Thyroid gland (tissue), 4 donors: ENCODE results near the gene RPS6KA6. TPM values are rescaled to one million over a fixed set of nuclear protein-coding genes. Genes with fewer than 3 reads are reported as not detected.

Experiments
- DNase-seq, 2 donors: peaks; one replicate each; pipeline ENCODE4 v3.0.0-alpha.2; 2019
- H3K27ac ChIP-seq, 3 donors: fragments of 200-600 bp; sonication (generic); 1 replicate in 2 of 3; 2 replicates in 1 of 3; pipeline ENCODE4 v1.5.1; 2016 to 2019; ENCODE audit warnings: mild to moderate bottlenecking in 1 of 3, moderate library complexity in 1 of 3
- H3K27me3 ChIP-seq: fragments of 200-600 bp; sonication (generic); one replicate; pipeline ENCODE4 v1.5.1; 2019
- H3K36me3 ChIP-seq, 2 donors: fragments of 200-600 bp; sonication (generic); one replicate each; pipeline ENCODE4 v1.5.1; 2016 to 2019
- H3K4me1 ChIP-seq, 2 donors: fragments of 200-600 bp; sonication (generic); one replicate each; pipeline ENCODE4 v1.5.1; 2017 to 2019
- H3K4me3 ChIP-seq, 3 donors: fragments of 200-600 bp; sonication (generic); replicated peaks in 1 of 3; 1 replicate in 2 of 3; 2 replicates in 1 of 3; pipeline ENCODE4 v1.5.1; 2016; ENCODE audit warnings: mild to moderate bottlenecking in 1 of 3
- H3K9me3 ChIP-seq: fragments of 200-600 bp; sonication (generic); one replicate; pipeline ENCODE4 v1.5.1; 2017
- CTCF ChIP-seq, 6 experiments: fragments of 200-600 bp in 3 of 6; fragments of 450-650 bp in 3 of 6; sonication (generic) in 3 of 6; IDR thresholded peaks; one replicate each; pipeline ENCODE4 v1.5.1; 2016 to 2019; ENCODE audit warnings: antibody characterized with exemption in 6 of 6, mild to moderate bottlenecking in 2 of 6, inconsistent platforms in 1 of 6, moderate library complexity in 1 of 6
- POLR2A ChIP-seq, 2 donors: fragments of 450-650 bp; IDR thresholded peaks; one replicate each; pipeline ENCODE4 v1.6.1; 2017; ENCODE audit warnings: antibody characterized with exemption in 2 of 2, mild to moderate bottlenecking in 2 of 2, moderate library complexity in 1 of 2
- WGBS, 2 donors: methylation state at CpG; one replicate each; pipeline ENCODE4 v1.1.5; 2017; 5-methylcytosine and 5-hydroxymethylcytosine counted together
- intact Hi-C: fragments of 100-400 bp; cut with DNase I; formaldehyde crosslinking; loops from one replicate; pipeline ENCODE4 v1.15.1; 2023
- total RNA-seq, 4 donors: library from RNA; depleted of rRNA; stranded (reverse); fragments of >200 nt; gene quantifications; one replicate each; pipeline ENCODE4 v1.2.3, GENCODE V29; 2016

The RPS6KA6 gene
- total RNA-seq, 4 donors from 2014 or later, result 14.6 to 24.0 (median 23.0) TPM

- Histone ChIP-seq H3K27ac (no peak overlapping the region), H3K36me3 (no peaks in the 10 kb centered on the region), H3K27me3 (no peaks in the 10 kb centered on the region), H3K9me3 (no peaks in the 10 kb centered on the region), H3K4me1 (no peaks in the 10 kb centered on the region), H3K4me3 (no peak overlapping the region)
- 67 to 90% methylated on average over 1 of the region's 1 CpG for WGBS, 2 donors
- TF ChIP-seq POLR2A (IDR thresholded peaks at IDR 0.05), result no peak
- TF ChIP-seq CTCF (IDR thresholded peaks at IDR 0.05), result no peak
- DNase-seq, result no peak
- intact Hi-C loops, result no loop called here
These were observed 30.7 kb upstream of the RPS6KA6 start for GRCh38 chrX:84218726-84219125.

- Histone ChIP-seq H3K4me3 (no peak overlapping the region), H3K9me3 (no peaks in the 10 kb centered on the region), H3K27me3 (no peaks in the 10 kb centered on the region), H3K27ac (no peak overlapping the region), H3K4me1 (no peaks in the 10 kb centered on the region), H3K36me3 (no peaks in the 10 kb centered on the region)
- no peak for TF ChIP-seq POLR2A (IDR thresholded peaks at IDR 0.05)
- TF ChIP-seq CTCF (IDR thresholded peaks at IDR 0.05), result no peak
- 48 to 58% methylated on average over 2 of the region's 2 CpGs for WGBS, 2 donors
- intact Hi-C loops, result no loop called here
- DNase-seq, result no peak
These were observed 28.9 kb upstream of the RPS6KA6 start for GRCh38 chrX:84216881-84217280.

- H3K27me3 ChIP-seq, result no peaks in the 10 kb centered on the region
- H3K4me3 ChIP-seq, result no peak overlapping the region
- no peaks in the 10 kb centered on the region for H3K9me3 ChIP-seq
- intact Hi-C loops, result no loop called here
- 75 to 86% methylated on average over 5 of the region's 5 CpGs for WGBS, 2 donors
- no peak for DNase-seq
- no peak overlapping the region for H3K27ac ChIP-seq
- no peak for TF ChIP-seq CTCF (IDR thresholded peaks at IDR 0.05)
- no peak for TF ChIP-seq POLR2A (IDR thresholded peaks at IDR 0.05)
- H3K4me1 ChIP-seq, result no peaks in the 10 kb centered on the region
- no peaks in the 10 kb centered on the region for H3K36me3 ChIP-seq
These were observed 28.4 kb upstream of the RPS6KA6 start for GRCh38 chrX:84216406-84216805.

GRCh38 chrX:84205276-84205675, 17.3 kb upstream of the RPS6KA6 start:
- Histone ChIP-seq H3K27ac (no peak overlapping the region), H3K4me3 (no peak overlapping the region), H3K36me3 (no peaks in the 10 kb centered on the region), H3K27me3 (no peaks in the 10 kb centered on the region), H3K4me1 (no peaks in the 10 kb centered on the region), H3K9me3 (no peaks in the 10 kb centered on the region)
- TF ChIP-seq POLR2A (IDR thresholded peaks at IDR 0.05), result no peak
- TF ChIP-seq CTCF (IDR thresholded peaks at IDR 0.05), result no peak
- intact Hi-C loops, result no loop called here
- DNase-seq, result no peak

- DNase-seq, result no peak
- TF ChIP-seq POLR2A (IDR thresholded peaks at IDR 0.05) (no peak), CTCF (IDR thresholded peaks at IDR 0.05) (no peak)
- no peaks in the 10 kb centered on the region for H3K9me3 ChIP-seq
- intact Hi-C loops, result no loop called here
- H3K4me1 ChIP-seq, result no peaks in the 10 kb centered on the region
- no peaks in the 10 kb centered on the region for H3K36me3 ChIP-seq
- 78 to 87% methylated on average over 1 of the region's 1 CpG for WGBS, 2 donors
- no peak overlapping the region for H3K27ac ChIP-seq
- H3K4me3 ChIP-seq, result no peak overlapping the region
- H3K27me3 ChIP-seq, result no peaks in the 10 kb centered on the region
These were observed 11.7 kb upstream of the RPS6KA6 start for GRCh38 chrX:84199688-84200087.
